HG03565 (cell line): Measurements from ENCODE around the gene SYF2.
"Not testable (repeated sequence)": the region's sequence is repeated elsewhere in the genome, so short reads cannot be mapped to it uniquely, and the experiment has no call there.

Source experiments
- ATAC-seq: cut with Tn5 transposase; IDR thresholded peaks from one replicate; pipeline ENCODE4 v1.9.1; 2021; ENCODE audit warnings: mild to moderate bottlenecking, moderate library complexity; ENCODE audit not compliant: unreplicated experiment

Gene SYF2

GRCh38 chr1:25232027-25232865, at the start of gene SYF2:
TSS of gene SYF2 (minus strand) at chr1:25232502. CDS start at chr1:25232467, 35 bp downstream.
- ATAC-seq: peak; percentile 77

- not testable (repeated sequence) for ATAC-seq
These were observed 47.4 kb upstream of the SYF2 start for GRCh38 chr1:25279693-25280111.

GRCh38 chr1:25278790-25279189, 46.5 kb upstream of the SYF2 start:
- ATAC-seq: not testable (repeated sequence)

DNA sequence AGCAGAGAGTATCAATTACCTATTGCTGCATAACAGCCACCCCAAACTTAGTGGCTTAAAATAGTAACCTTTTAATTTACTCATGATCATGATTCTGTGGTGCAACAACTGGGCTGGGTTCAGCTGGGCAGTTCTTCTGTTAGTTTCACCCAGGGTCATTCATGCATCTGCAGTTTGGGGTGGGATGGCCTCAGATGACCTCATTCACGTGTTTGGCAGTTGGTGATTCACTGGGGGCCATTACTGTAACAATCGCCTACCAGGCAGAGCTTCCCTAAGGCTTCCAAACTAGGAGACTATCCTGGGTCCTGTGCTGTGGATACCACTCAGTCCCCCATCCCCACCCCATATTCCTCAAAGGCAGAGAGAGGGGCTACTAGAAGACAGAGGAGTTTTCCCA, 46.1 kb upstream of the SYF2 start:
- ATAC-seq: not testable (repeated sequence)

DNA sequence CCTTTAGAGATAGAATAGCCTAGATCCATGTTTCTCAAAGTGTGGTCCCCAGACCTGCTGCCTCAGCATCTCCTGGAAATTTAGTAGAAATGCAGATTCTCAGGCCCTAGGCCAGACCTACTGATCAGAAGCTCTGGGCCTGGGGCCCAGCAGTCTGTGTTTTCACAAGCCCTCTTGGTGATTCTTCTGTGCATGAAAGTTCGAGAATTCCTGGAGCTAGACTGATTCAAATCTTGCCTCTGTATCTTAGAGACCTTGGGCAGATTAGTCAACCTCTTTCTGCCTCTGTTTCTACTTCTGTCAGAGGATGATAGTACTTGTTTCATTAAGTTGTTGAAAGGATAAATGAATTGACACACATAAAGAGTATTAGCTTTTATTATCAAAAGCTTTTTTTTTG, 45.0 kb upstream of the SYF2 start:
- ATAC-seq: not testable (repeated sequence)

DNA sequence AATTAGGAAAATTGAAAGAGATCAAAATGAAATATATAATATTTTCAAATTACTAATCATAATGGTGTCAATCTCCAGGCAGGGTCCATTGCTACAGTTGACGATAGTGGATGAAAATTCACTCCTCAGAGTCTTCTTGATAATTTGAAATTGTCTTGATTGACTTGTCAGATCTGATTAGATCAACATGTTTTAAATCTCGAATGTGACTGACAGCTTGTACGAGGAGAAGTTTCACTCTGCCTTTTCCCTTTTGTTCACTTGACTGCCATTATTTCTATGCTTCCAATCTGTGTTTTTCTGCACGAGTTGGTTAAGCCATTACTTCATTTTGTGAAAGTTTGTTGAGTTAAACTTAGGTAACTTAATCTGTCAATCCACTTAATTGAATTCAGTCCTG, 43.3 kb upstream of the SYF2 start:
- ATAC-seq: not testable (repeated sequence)

- not testable (repeated sequence) for ATAC-seq
These were observed 39.9 kb upstream of the SYF2 start, which contains the start of gene RHD for GRCh38 chr1:25272238-25272637. TSS of gene RHD (plus strand) at chr1:25272509. CDS start at chr1:25272548, 39 bp downstream.

DNA sequence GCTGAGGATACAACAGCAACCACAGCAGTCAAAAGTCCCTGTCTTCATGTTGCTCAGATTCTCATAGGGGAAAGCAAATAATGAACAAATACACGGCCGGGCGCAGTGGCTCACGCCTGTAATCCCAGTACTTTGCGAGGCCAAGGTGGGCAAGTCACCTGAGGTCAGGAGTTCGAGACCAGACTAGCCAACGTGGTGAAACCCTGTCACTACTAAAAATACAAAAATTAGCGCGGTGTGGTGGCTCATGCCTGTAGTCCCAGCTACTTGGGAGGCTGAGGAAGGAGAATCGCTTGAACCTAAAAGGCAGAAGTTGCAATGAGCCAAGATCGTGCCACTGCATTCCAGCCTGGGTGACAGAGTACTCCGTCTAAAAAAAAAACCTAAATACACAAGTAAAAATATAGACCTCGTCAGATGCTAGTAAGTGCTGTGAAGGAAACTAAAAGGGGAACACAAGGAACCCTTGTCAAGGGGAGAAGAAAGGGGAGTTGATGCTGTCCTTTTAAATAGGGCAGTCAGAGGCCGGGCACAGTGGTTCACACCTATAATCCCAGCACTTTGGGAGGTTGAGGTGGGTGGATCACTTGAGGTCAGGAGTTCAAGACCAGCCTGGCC, 36.0 kb upstream of the SYF2 start:
- ATAC-seq: not testable (repeated sequence)

GRCh38 chr1:25267288-25268142, 35.2 kb upstream of the SYF2 start:
- ATAC-seq: peak; percentile 64

DNA sequence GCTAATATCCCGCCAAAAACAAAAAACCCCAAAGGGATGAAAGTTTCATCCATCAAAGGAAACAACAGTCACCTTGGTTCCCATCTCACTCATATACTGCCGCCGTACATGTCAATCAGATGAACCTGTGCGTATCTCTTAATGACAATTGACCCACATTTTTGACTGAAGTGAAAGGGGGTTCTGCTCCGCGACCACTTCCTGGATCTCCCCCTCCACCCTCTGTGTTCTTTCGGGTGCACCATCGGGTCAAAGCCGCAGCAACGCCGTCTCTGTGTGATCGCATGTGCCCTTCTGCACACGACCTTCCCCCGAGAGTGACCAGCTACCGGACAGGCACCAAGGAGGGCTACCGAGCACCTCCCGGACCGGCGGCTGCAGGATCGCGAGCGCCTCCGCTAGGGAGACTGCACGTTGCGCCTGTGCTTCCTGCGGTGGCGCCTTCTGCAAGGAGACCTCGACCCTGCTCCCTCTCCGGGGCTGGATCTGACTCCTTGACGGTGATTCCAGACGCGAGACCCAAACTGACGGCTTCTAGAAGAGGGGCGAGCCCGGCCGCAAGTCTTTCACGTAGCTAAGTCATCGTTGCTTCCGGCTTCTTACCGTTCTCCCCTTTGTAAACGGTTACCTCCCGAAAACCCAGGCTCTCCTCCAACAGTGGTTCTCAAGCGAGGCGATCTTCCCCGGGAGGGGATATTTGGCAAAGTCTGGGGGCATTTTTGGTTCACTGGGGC, 34.4 kb upstream of the SYF2 start:
- ATAC-seq: peak; percentile 7

DNA sequence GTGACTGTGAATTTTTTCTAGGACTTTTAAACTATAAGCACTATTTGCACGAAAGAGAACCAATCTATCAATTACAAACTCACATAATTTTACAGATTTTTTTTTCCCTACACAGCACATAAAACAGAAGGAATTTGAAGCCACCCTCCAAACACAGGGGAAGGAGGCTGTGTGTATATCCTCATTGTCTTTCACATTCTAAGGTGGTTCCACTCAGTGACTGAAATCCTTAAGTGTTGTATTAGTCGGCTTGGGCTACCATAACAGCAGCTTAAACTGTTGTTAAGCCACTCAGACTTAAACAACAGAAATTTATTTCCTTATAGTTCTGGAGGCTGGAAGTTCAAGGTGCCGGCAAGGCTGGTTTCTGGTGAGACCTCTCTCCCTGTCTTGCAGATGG, 28.0 kb upstream of the SYF2 start:
- ATAC-seq: not testable (repeated sequence)

- ATAC-seq: not testable (repeated sequence)
These were observed 27.5 kb upstream of the SYF2 start for GRCh38 chr1:25259813-25260212.

DNA sequence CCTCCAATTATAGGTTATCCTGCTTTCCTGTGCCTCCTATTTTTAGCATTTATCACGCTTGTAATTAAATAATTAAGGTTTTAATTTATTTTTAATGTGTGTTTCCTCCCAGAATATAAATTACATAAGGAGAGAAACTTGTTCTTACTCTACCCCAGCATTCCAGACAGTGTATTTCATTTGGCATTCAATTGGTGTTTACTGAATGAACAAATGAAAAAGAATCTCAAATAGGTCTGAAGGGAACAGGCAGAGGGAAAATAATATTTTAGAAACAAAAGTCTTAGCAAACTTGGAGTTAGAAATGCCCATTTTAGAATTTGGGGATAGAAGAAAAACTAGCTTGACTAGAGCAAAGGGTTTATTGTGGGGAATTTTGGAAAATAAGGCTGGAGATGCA, 24.9 kb upstream of the SYF2 start:
- no peak for ATAC-seq

- ATAC-seq: no peak
These were observed 24.3 kb upstream of the SYF2 start for GRCh38 chr1:25256578-25256965.

GRCh38 chr1:25255706-25256577, 23.6 kb upstream of the SYF2 start:
- ATAC-seq: no peak

DNA sequence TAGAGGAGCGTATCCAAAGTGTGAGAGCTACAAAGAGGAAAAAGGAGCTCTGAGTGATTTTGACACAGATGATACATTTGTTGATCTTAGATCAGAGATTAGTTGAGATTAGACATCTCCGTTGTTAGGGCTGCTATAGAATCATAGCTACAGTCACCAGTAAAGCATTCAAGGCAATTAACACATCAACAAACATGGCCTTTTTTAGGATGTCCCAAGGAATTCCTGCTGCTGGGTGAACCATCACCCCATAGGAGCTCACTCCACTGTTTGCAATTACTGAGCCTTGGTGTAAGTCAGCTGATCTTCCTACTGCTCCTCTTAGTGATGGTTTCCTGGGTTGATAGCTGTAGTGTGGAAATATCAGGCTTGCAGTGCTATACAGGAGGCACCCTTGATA, 21.6 kb upstream of the SYF2 start:
- no peak for ATAC-seq

- ATAC-seq: no peak
These were observed 15.8 kb upstream of the SYF2 start for GRCh38 chr1:25247829-25248754.

DNA sequence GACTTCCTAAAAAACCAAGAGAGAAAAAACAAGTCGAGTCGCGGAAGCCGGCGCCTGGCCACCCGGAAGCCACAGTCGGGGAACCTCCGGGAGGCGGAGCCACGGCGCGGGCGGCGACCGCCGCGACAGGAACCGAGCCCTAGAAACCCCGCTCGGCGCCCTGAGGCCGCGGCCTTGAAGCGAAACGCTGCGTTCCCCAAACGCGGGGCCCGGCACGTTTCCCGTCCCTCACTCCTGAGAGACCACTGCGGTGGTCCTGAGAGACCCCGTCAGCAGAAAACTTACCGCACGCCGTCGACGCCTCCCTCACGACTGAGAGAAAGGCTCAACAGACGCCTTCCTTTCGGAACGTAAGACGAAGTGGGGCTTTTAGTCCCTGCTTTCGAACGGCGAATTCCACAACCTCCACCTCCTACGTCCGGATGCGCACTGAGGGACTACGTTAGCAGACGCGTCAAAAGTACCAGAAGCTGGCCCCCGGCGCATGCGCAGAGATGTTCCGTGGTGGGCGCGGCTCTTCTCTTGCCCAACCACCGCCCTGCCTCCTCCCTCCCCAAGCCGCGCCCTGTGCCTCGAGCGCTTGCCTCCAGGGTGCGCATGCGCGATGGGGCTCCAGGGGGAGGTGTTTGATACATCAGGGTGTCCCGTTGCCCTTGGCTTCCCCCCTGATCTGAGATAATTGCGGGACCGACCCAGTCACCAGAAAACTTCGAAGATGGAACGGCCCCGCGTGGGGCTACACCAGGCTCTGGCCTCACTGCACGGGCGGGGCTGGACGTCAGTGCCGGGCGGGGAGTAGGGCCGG, 14.9 kb upstream of the SYF2 start, which contains the start of gene RSRP1:
Gene RSRP1, minus strand, starts transcription at position 431 of the 805 bp plus-strand sequence. CDS start 491 bp downstream, outside the sequence.
- peak; percentile 79 for ATAC-seq
